Hepatocyte (in vitro differentiated cells): ENCODE measurements around the gene ATP8B3. TPM values are rescaled to one million over a fixed set of nuclear protein-coding genes. Genes with fewer than 3 reads are reported as not detected.

Source experiments
- DNase-seq: peaks from one replicate; pipeline ENCODE4 v3.0.0-alpha.2; 2016; ENCODE audit warnings: low spot score
- H2AFZ ChIP-seq: fragments of 200-600 bp; sonication (generic); 2 replicates; pipeline ENCODE4 v1.6.0; 2016; ENCODE audit warnings: antibody characterized with exemption, mild to moderate bottlenecking
- H3K27ac ChIP-seq: fragments of 200-600 bp; sonication (generic); 2 replicates; pipeline ENCODE4 v1.5.1; 2016; ENCODE audit warnings: mild to moderate bottlenecking
- H3K27me3 ChIP-seq: fragments of 200-600 bp; sonication (generic); 2 replicates; pipeline ENCODE4 v1.6.1; 2016
- H3K36me3 ChIP-seq: fragments of 200-600 bp; sonication (generic); replicated peaks from 2 replicates; pipeline ENCODE4 v1.5.1; 2016; ENCODE audit warnings: low read depth; ENCODE audit not compliant: insufficient read depth
- H3K4me1 ChIP-seq: fragments of 200-600 bp; sonication (generic); 2 replicates; pipeline ENCODE4 v1.5.1; 2016; ENCODE audit warnings: mild to moderate bottlenecking, moderate library complexity; ENCODE audit not compliant: insufficient read depth
- H3K4me2 ChIP-seq: fragments of 200-600 bp; sonication (generic); 2 replicates; pipeline ENCODE4 v1.6.0; 2016
- H3K4me3 ChIP-seq: fragments of 200-600 bp; sonication (generic); 2 replicates; pipeline ENCODE4 v1.5.1; 2016; ENCODE audit warnings: mild to moderate bottlenecking
- H3K79me2 ChIP-seq: fragments of 200-600 bp; sonication (generic); 2 replicates; pipeline ENCODE4 v1.6.0; 2017; ENCODE audit warnings: mild to moderate bottlenecking
- H3K9me2 ChIP-seq: fragments of 200-600 bp; sonication (generic); replicated peaks from 2 replicates; pipeline ENCODE4 v1.6.0; 2017; ENCODE audit warnings: mild to moderate bottlenecking; ENCODE audit not compliant: insufficient read depth
- H3K9me3 ChIP-seq: fragments of 200-600 bp; sonication (generic); 2 replicates; pipeline ENCODE4 v1.5.1; 2016; ENCODE audit warnings: low read depth, mild to moderate bottlenecking
- H4K20me1 ChIP-seq: fragments of 200-600 bp; sonication (generic); 2 replicates; pipeline ENCODE4 v1.6.0; 2016; ENCODE audit warnings: mild to moderate bottlenecking; ENCODE audit not compliant: insufficient read depth, poor library complexity, severe bottlenecking
- EZH2 ChIP-seq: fragments of 200-600 bp; sonication (generic); IDR thresholded peaks from 2 replicates; pipeline ENCODE4 v1.6.1; 2016; ENCODE audit warnings: antibody characterized with exemption, mild to moderate bottlenecking, borderline replicate concordance
- EZH2phosphoT487 ChIP-seq: fragments of 200-600 bp; sonication (generic); IDR thresholded peaks from one replicate; pipeline ENCODE4 v1.6.1; 2018; ENCODE audit warnings: antibody characterized with exemption, mild to moderate bottlenecking, low read depth, moderate library complexity; ENCODE audit not compliant: unreplicated experiment, severe bottlenecking
- WGBS: methylation state at CpG from one replicate; pipeline ENCODE4 v1.1.6; 2016; ENCODE audit warnings: low lambda C conversion rate; ENCODE audit errors: missing lambda C conversion rate; 5-methylcytosine and 5-hydroxymethylcytosine counted together
- polyA plus RNA-seq: library from polyadenylated mRNA; unstranded; fragments of >200 nt; fragmentation: Nextera tagmentation; extraction: Ambion mirVana; gene quantifications from 2 replicates; pipeline ENCODE4 v1.2.1, GENCODE V29; 2016
- total RNA-seq: library from RNA; depleted of rRNA; stranded (reverse); fragments of >200 nt; gene quantifications from 2 replicates; pipeline ENCODE4 v1.2.3, GENCODE V29; 2014
- TF ChIP-seq, protein P1 (sequence below): fragments of 200-600 bp; sonication (generic); IDR thresholded peaks from 2 replicates; pipeline ENCODE4 v1.5.1; 2016; ENCODE audit warnings: antibody characterized with exemption, mild to moderate bottlenecking; ENCODE audit not compliant: poor library complexity

Gene ATP8B3
- total and polyA plus RNA-seq, 2 experiments from 2014 or later, result 1.7 to 2.4 TPM

DNA sequence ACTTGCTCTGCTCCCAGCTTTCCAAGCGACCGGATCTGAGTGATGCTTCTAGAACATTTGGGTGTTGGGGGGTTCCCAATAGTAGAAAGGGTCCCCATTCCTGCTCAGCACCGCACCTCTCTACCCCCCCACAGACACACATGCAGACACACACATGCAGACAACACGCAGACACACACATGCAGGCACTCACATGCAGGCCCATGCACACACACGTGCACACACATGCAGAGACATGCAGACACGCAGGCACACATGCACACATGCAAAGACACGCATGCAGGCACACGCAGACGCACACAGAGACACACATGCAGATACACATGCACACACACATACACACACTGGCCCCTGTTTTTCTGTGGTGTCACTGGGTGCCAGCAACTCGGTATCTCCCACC is 34.9 kb downstream of the ATP8B3 start:
- no peak overlapping the region for H2AFZ ChIP-seq
- no peaks in the 10 kb centered on the region for H3K79me2 ChIP-seq
- DNase-seq, result no peak
- H3K4me1 ChIP-seq, result no peaks in the 10 kb centered on the region
- H4K20me1 ChIP-seq, result no peaks in the 10 kb centered on the region
- H3K36me3 ChIP-seq, result no peaks in the 10 kb centered on the region
- 69% methylated on average over 10 of the region's 10 CpGs for WGBS
- H3K4me3 ChIP-seq, result no peak overlapping the region
- H3K4me2 ChIP-seq, result no peak overlapping the region
- no peak overlapping the region for H3K27ac ChIP-seq
- TF ChIP-seq, protein P1, sequence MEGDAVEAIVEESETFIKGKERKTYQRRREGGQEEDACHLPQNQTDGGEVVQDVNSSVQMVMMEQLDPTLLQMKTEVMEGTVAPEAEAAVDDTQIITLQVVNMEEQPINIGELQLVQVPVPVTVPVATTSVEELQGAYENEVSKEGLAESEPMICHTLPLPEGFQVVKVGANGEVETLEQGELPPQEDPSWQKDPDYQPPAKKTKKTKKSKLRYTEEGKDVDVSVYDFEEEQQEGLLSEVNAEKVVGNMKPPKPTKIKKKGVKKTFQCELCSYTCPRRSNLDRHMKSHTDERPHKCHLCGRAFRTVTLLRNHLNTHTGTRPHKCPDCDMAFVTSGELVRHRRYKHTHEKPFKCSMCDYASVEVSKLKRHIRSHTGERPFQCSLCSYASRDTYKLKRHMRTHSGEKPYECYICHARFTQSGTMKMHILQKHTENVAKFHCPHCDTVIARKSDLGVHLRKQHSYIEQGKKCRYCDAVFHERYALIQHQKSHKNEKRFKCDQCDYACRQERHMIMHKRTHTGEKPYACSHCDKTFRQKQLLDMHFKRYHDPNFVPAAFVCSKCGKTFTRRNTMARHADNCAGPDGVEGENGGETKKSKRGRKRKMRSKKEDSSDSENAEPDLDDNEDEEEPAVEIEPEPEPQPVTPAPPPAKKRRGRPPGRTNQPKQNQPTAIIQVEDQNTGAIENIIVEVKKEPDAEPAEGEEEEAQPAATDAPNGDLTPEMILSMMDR, result no peak
- no peak for TF ChIP-seq EZH2
- no peak for TF ChIP-seq EZH2phosphoT487
- peaks cover 77% of the 10 kb centered on the region for H3K27me3 ChIP-seq
- H3K9me2 ChIP-seq, result no peaks in the 10 kb centered on the region
- H3K9me3 ChIP-seq, result no peaks in the 10 kb centered on the region

DNA sequence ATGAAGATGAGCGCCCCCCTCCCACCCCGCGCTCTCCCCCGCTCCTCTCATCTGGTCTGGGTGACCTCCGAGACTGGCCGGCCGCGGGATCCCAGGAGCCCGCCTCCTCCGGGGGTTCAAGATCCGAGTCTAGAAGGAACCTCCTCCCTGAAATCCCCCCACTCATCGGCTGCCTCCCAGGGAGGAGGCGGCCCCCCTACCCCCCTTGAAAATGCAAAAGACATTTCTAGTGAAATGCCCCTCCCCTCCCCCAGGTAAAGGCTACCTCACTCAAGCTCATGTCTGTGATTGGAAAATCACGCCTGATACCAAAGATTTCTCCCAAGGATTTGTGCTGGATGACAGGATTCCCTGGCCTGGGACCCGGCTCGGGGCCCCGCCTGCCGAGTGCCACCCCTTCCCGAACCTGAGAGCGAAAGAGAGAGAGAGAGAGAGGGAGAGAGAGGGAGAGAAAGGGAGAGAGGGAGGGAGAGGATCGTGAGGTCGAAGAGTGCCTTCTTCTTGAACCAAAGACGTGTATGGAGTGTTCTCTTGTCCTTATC is 35.4 kb downstream of the ATP8B3 start:
- no peak overlapping the region for H3K4me3 ChIP-seq
- TF ChIP-seq, protein P1, result no peak
- no peak for TF ChIP-seq EZH2phosphoT487
- no peak for TF ChIP-seq EZH2
- H3K9me2 ChIP-seq, result no peaks in the 10 kb centered on the region
- H3K4me1 ChIP-seq, result no peaks in the 10 kb centered on the region
- DNase-seq, result no peak
- no peaks in the 10 kb centered on the region for H3K36me3 ChIP-seq
- H3K79me2 ChIP-seq, result no peaks in the 10 kb centered on the region
- H3K27ac ChIP-seq, result no peak overlapping the region
- no peak overlapping the region for H2AFZ ChIP-seq
- no peaks in the 10 kb centered on the region for H3K9me3 ChIP-seq
- 9% methylated on average over 23 of the region's 23 CpGs for WGBS
- H3K27me3 ChIP-seq, result peaks cover 77% of the 10 kb centered on the region
- H3K4me2 ChIP-seq, result no peak overlapping the region
- no peaks in the 10 kb centered on the region for H4K20me1 ChIP-seq

DNA sequence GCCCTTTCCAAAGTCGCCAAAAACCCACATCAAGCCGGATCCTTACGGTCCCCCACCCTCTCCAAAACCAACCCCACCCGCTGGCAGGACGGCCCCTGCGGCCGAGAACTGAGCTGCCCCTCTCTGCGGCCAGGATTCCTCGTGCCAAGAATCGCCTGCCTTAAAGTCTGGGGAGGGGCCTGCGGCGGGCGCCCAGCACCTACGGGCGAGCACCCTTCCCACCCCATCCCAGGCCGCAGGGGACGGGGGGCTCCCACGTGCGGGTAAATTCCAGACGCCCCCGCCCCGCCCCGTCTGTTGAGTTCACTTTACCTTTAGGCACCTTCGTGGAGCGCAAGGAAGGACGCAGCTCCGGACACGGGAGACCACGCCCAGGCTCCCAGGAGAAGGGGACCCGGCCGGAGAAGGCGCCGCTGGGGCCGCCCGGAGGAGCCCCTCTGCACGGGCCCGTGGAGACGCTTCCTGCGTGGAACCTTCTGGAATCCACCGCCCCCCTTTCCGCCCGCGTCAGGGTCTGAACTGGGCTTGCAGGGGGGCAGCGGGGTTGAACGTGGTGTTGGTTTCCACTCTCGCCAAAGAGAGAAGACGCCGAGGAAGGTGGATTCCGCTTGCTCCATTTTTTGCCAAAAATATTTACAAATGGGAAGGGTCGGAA is 36.0 kb downstream of the ATP8B3 start:
- H4K20me1 ChIP-seq, result no peaks in the 10 kb centered on the region
- DNase-seq, result no peak
- no peak overlapping the region for H3K4me3 ChIP-seq
- H2AFZ ChIP-seq, result peak overlapping the region; percentile 35
- TF ChIP-seq EZH2 (peak; percentile 88), EZH2phosphoT487 (peak; percentile 72)
- TF ChIP-seq, protein P1, result no peak
- H3K27me3 ChIP-seq, result peaks cover 77% of the 10 kb centered on the region
- H3K79me2 ChIP-seq, result no peaks in the 10 kb centered on the region
- no peaks in the 10 kb centered on the region for H3K4me1 ChIP-seq
- H3K36me3 ChIP-seq, result no peaks in the 10 kb centered on the region
- H3K4me2 ChIP-seq, result peak overlapping the region; percentile 54
- H3K27ac ChIP-seq, result no peak overlapping the region
- WGBS, result 7% methylated on average over 45 of the region's 50 CpGs
- no peaks in the 10 kb centered on the region for H3K9me2 ChIP-seq
- peaks cover 2% of the 10 kb centered on the region for H3K9me3 ChIP-seq
